Caco-2 (cell line): ENCODE data around the gene RAMP1. TPM values are rescaled to one million over a fixed set of nuclear protein-coding genes. Genes with fewer than 3 reads are reported as not detected.

Experiments
- BruUV-seq: library from RNA; stranded (reverse); fragments of 400-500 nt; replicated peaks from 2 replicates; lab custom pipeline; 2021; lab: Mats Ljungman, UMichigan
- CTCF ChIA-PET: fragments of 300-600 bp; sonication (Branson Sonifier 250); formaldehyde crosslinking; loops from one replicate; lab custom pipeline; 2022; ENCODE audit warnings: antibody characterized with exemption; lab: Charles Lee
- POLR2A ChIA-PET: fragments of 300-600 bp; sonication (Branson Sonifier 250); formaldehyde crosslinking; loops from one replicate; lab custom pipeline; 2022; ENCODE audit warnings: antibody characterized with exemption; lab: Charles Lee
- DNase-seq, 2 experiments: peaks; one replicate each; pipeline versions ENCODE4 v3.0.0 to v3.0.0-alpha.2; 2020 to 2022
- H3K27me3 ChIP-seq: replicated peaks from 2 replicates; pipeline ENCODE4 v1.6.0; 2011; ENCODE audit warnings: low read length; ENCODE audit not compliant: control insufficient read depth, insufficient read depth
- H3K36me3 ChIP-seq: 2 replicates; pipeline ENCODE4 v1.5.1; 2011; ENCODE audit warnings: low read length; ENCODE audit not compliant: control insufficient read depth, insufficient read depth
- H3K4me1 ChIP-seq: fragments of 250-450 bp; sonication (Bioruptor Pico); 2 replicates; pipeline ENCODE4 v1.5.1; 2020; ENCODE audit warnings: mild to moderate bottlenecking
- H3K4me3 ChIP-seq: 2 replicates; pipeline ENCODE4 v1.5.1; 2011; ENCODE audit warnings: low read depth, mild to moderate bottlenecking, control low read depth, low read length
- H3K9me3 ChIP-seq: fragments of 250-450 bp; sonication (Bioruptor Pico); 2 replicates; pipeline ENCODE4 v1.5.1; 2020; ENCODE audit warnings: mild to moderate bottlenecking, moderate library complexity
- H3K27ac Mint-ChIP-seq: one replicate; pipeline ENCODE4 v1.8.0; 2022; ENCODE audit warnings: mixed read lengths; ENCODE audit not compliant: unreplicated experiment
- H3K27me3 Mint-ChIP-seq: one replicate; pipeline ENCODE4 v1.8.0; 2022; ENCODE audit warnings: mixed read lengths; ENCODE audit not compliant: insufficient read depth, unreplicated experiment
- H3K36me3 Mint-ChIP-seq: one replicate; pipeline ENCODE4 v1.8.0; 2022; ENCODE audit warnings: mild to moderate bottlenecking, mixed read lengths; ENCODE audit not compliant: insufficient read depth, unreplicated experiment
- H3K4me1 Mint-ChIP-seq: one replicate; pipeline ENCODE4 v1.8.0; 2022; ENCODE audit warnings: low read depth, mixed read lengths; ENCODE audit not compliant: unreplicated experiment
- H3K4me3 Mint-ChIP-seq: one replicate; pipeline ENCODE4 v1.8.0; 2022; ENCODE audit warnings: mild to moderate bottlenecking, moderate library complexity, mixed read lengths; ENCODE audit not compliant: unreplicated experiment
- H3K9me3 Mint-ChIP-seq: one replicate; pipeline ENCODE4 v1.8.0; 2022; ENCODE audit warnings: mixed read lengths; ENCODE audit not compliant: unreplicated experiment
- CTCF ChIP-seq, 2 experiments: fragments of 200-600 bp in 1 of 2; IDR thresholded peaks; 1 replicate in 1 of 2; 2 replicates in 1 of 2; pipeline versions ENCODE4 v1.5.1 to v1.8.0; 2011 to 2022; ENCODE audit warnings: antibody characterized with exemption in 1 of 2, control low read depth in 1 of 2, inconsistent platforms in 1 of 2, low read depth in 1 of 2, low read length in 1 of 2, mild to moderate bottlenecking in 1 of 2, moderate library complexity in 1 of 2; ENCODE audit not compliant: insufficient read depth in 1 of 2, severe bottlenecking in 1 of 2, unreplicated experiment in 1 of 2
- intact Hi-C: fragments of 100-400 bp; cut with micrococcal nuclease; formaldehyde crosslinking; loops from one replicate; pipeline ENCODE4 v1.10.0; 2022; ENCODE audit not compliant: unreplicated experiment
- total RNA-seq: library from RNA; stranded (reverse); gene quantifications from 2 replicates; pipeline ENCODE4 v1.2.3, GENCODE V29; 2022

Gene RAMP1
- total RNA-seq, 1 experiment from 2014 or later: 2.2 TPM

GRCh38 chr2:237904831-237905599 is 45.6 kb downstream of the RAMP1 start:
- DNase-seq: no peak
- Histone ChIP-seq H3K4me1 (no peaks in the 10 kb centered on the region), H3K4me3 (no peak overlapping the region), H3K27me3 (no peaks in the 10 kb centered on the region), H3K9me3 (no peaks in the 10 kb centered on the region), H3K36me3 (no peaks in the 10 kb centered on the region)
- intact Hi-C loops: no loop called here
- ChIA-PET POLR2A (no interaction called here), CTCF (no interaction called here)
- H3K27me3 Mint-ChIP-seq: no peaks in the 10 kb centered on the region
- H3K36me3 Mint-ChIP-seq: no peaks in the 10 kb centered on the region
- H3K4me1 Mint-ChIP-seq: no peaks in the 10 kb centered on the region
- TF ChIP-seq CTCF (IDR thresholded peaks at IDR 0.05; ENCODE audit: insufficient read depth in 1 of 2, low read depth in 1 of 2, low read length in 1 of 2, severe bottlenecking in 1 of 2, unreplicated experiment in 1 of 2): no peak
- H3K27ac Mint-ChIP-seq: no peak overlapping the region
- H3K4me3 Mint-ChIP-seq: no peak overlapping the region
- BruUV-seq: no TSS peak
- H3K9me3 Mint-ChIP-seq: peaks cover 11% of the 10 kb centered on the region

GRCh38 chr2:237907144-237907543 is 47.7 kb downstream of the RAMP1 start:
- CTCF ChIA-PET: interaction anchor here (0.6 kb wide), 1 partner anchor 345 kb away, joined by 3 read pairs; no protein-coding TSS in a partner anchor
- no peaks in the 10 kb centered on the region for H3K9me3 ChIP-seq
- no peaks in the 10 kb centered on the region for H3K4me1 ChIP-seq
- no peak overlapping the region for H3K4me3 ChIP-seq
- intact Hi-C loops: no loop called here
- DNase-seq: no peak
- no TSS peak for BruUV-seq
- POLR2A ChIA-PET: no interaction called here
- H3K27me3 ChIP-seq: no peaks in the 10 kb centered on the region
- no peaks in the 10 kb centered on the region for H3K36me3 ChIP-seq
- Mint-ChIP-seq H3K27ac (no peak overlapping the region), H3K36me3 (no peaks in the 10 kb centered on the region), H3K9me3 (peaks cover 11% of the 10 kb centered on the region), H3K27me3 (no peaks in the 10 kb centered on the region), H3K4me3 (no peak overlapping the region), H3K4me1 (no peaks in the 10 kb centered on the region)
- TF ChIP-seq CTCF (IDR thresholded peaks at IDR 0.05; ENCODE audit: insufficient read depth in 1 of 2, low read depth in 1 of 2, low read length in 1 of 2, severe bottlenecking in 1 of 2, unreplicated experiment in 1 of 2): no peak

GRCh38 chr2:237909075-237909695 is 49.8 kb downstream of the RAMP1 start:
- BruUV-seq: no TSS peak
- H3K4me3 ChIP-seq: no peak overlapping the region
- H3K9me3 ChIP-seq: no peaks in the 10 kb centered on the region
- H3K4me1 ChIP-seq: no peaks in the 10 kb centered on the region
- ChIA-PET CTCF (no interaction called here), POLR2A (no interaction called here)
- H3K27me3 ChIP-seq: no peaks in the 10 kb centered on the region
- intact Hi-C loops: no loop called here
- no peaks in the 10 kb centered on the region for H3K4me1 Mint-ChIP-seq
- no peaks in the 10 kb centered on the region for H3K27me3 Mint-ChIP-seq
- peaks cover 11% of the 10 kb centered on the region for H3K9me3 Mint-ChIP-seq
- no peak overlapping the region for H3K4me3 Mint-ChIP-seq
- TF ChIP-seq CTCF (IDR thresholded peaks at IDR 0.05; ENCODE audit: insufficient read depth in 1 of 2, low read depth in 1 of 2, low read length in 1 of 2, severe bottlenecking in 1 of 2, unreplicated experiment in 1 of 2): no peak
- H3K27ac Mint-ChIP-seq: no peak overlapping the region
- no peaks in the 10 kb centered on the region for H3K36me3 ChIP-seq
- H3K36me3 Mint-ChIP-seq: no peaks in the 10 kb centered on the region
- DNase-seq: no peak
